DND-41 (cell line): ENCODE data around the gene ARRDC2.

Experiments used
- ATAC-seq: fragments of 200-7000 bp; cut with Tn5 transposase; 3 replicates; pipeline ENCODE4 v1.9.1; 2021; ENCODE audit warnings: low read depth; ENCODE audit not compliant: insufficient read depth
- DNase-seq: peaks from one replicate; pipeline ENCODE4 v3.0.0-alpha.2; 2020
- H2AFZ ChIP-seq: 2 replicates; pipeline ENCODE4 v1.6.0; 2012; ENCODE audit warnings: low read depth, low read length
- H3K27ac ChIP-seq: 2 replicates; pipeline ENCODE4 v1.5.1; 2012; ENCODE audit warnings: low read length, inconsistent platforms
- H3K27me3 ChIP-seq: fragments of 200-600 bp; sonication (generic); 2 replicates; pipeline ENCODE4 v1.6.0; 2012; ENCODE audit warnings: low read length, mild to moderate bottlenecking, inconsistent platforms; ENCODE audit not compliant: insufficient read depth, poor library complexity
- H3K36me3 ChIP-seq: 2 replicates; pipeline ENCODE4 v1.5.1; 2012; ENCODE audit warnings: low read length, inconsistent platforms; ENCODE audit not compliant: insufficient read depth
- H3K4me1 ChIP-seq: 2 replicates; pipeline ENCODE4 v1.5.1; 2012; ENCODE audit warnings: mild to moderate bottlenecking, low read length; ENCODE audit not compliant: insufficient read depth
- H3K4me2 ChIP-seq: 2 replicates; pipeline ENCODE4 v1.6.0; 2012; ENCODE audit warnings: mild to moderate bottlenecking, moderate library complexity, low read length, inconsistent platforms; ENCODE audit not compliant: insufficient read depth
- H3K4me3 ChIP-seq, 2 experiments: fragments of 200-600 bp in 1 of 2; shearing (Covaris generic) in 1 of 2; 2 replicates each; pipeline ENCODE4 v1.5.1; 2012 to 2016; ENCODE audit warnings: inconsistent platforms in 2 of 2, low read length in 2 of 2, mild to moderate bottlenecking in 2 of 2, low read depth in 1 of 2, moderate library complexity in 1 of 2
- H3K79me2 ChIP-seq: 2 replicates; pipeline ENCODE4 v1.6.0; 2012; ENCODE audit warnings: low read length, inconsistent platforms; ENCODE audit not compliant: insufficient read depth
- H3K9ac ChIP-seq: 2 replicates; pipeline ENCODE4 v1.6.0; 2012; ENCODE audit warnings: low read depth, mild to moderate bottlenecking, inconsistent platforms, low read length, moderate library complexity
- H3K9me3 ChIP-seq: 2 replicates; pipeline ENCODE4 v1.5.1; 2012; ENCODE audit warnings: low read length, moderate library complexity, mild to moderate bottlenecking, inconsistent platforms; ENCODE audit not compliant: insufficient read depth, severe bottlenecking
- H4K20me1 ChIP-seq: 2 replicates; pipeline ENCODE4 v1.6.0; 2012; ENCODE audit warnings: low read length; ENCODE audit not compliant: insufficient read depth
- CTCF ChIP-seq: IDR thresholded peaks from 2 replicates; pipeline ENCODE4 v1.5.1; 2012; ENCODE audit warnings: borderline replicate concordance, low read length, moderate library complexity, mild to moderate bottlenecking; ENCODE audit not compliant: poor library complexity, severe bottlenecking; ENCODE audit errors: extremely low read depth
- EZH2 ChIP-seq: IDR thresholded peaks from 3 replicates; pipeline ENCODE4 v1.6.1; 2012; ENCODE audit warnings: borderline replicate concordance, low read depth, mild to moderate bottlenecking, moderate library complexity, low read length, inconsistent platforms; ENCODE audit not compliant: severe bottlenecking

The ARRDC2 gene

GRCh38 chr19:17988161-17988560 is 19.8 kb upstream of the ARRDC2 start:
- no peaks in the 10 kb centered on the region for H3K79me2 ChIP-seq
- ATAC-seq (no peak), DNase-seq (no peak)
- H3K9me3 ChIP-seq, result no peaks in the 10 kb centered on the region
- no peaks in the 10 kb centered on the region for H4K20me1 ChIP-seq
- no peaks in the 10 kb centered on the region for H3K27me3 ChIP-seq
- H2AFZ ChIP-seq, result no peak overlapping the region
- H3K36me3 ChIP-seq, result no peaks in the 10 kb centered on the region
- no peak overlapping the region for H3K27ac ChIP-seq
- TF ChIP-seq CTCF, result no peak
- TF ChIP-seq EZH2, result no peak
- no peak overlapping the region for H3K4me2 ChIP-seq
- no peak overlapping the region for H3K4me3 ChIP-seq
- no peaks in the 10 kb centered on the region for H3K4me1 ChIP-seq
- no peak overlapping the region for H3K9ac ChIP-seq

- Histone ChIP-seq H3K27me3 (no peaks in the 10 kb centered on the region), H4K20me1 (no peaks in the 10 kb centered on the region), H3K9me3 (no peaks in the 10 kb centered on the region), H3K4me3 (no peak overlapping the region), H3K36me3 (no peaks in the 10 kb centered on the region), H3K27ac (no peak overlapping the region), H3K4me2 (no peak overlapping the region), H2AFZ (no peak overlapping the region), H3K4me1 (no peaks in the 10 kb centered on the region), H3K9ac (no peak overlapping the region), H3K79me2 (no peaks in the 10 kb centered on the region)
- DNase-seq (no peak), ATAC-seq (no peak)
- TF ChIP-seq EZH2, result no peak
- no peak for TF ChIP-seq CTCF
Measured at GRCh38 chr19:17989425-17990094, 18.4 kb upstream of the ARRDC2 start.

- Histone ChIP-seq H3K4me3 (no peak overlapping the region), H3K4me1 (peaks cover 5% of the 10 kb centered on the region; the same call in 1 of the 2 replicates), H3K79me2 (no peaks in the 10 kb centered on the region), H3K27ac (no peak overlapping the region), H3K36me3 (no peaks in the 10 kb centered on the region), H2AFZ (no peak overlapping the region), H3K27me3 (no peaks in the 10 kb centered on the region), H3K4me2 (no peak overlapping the region), H3K9ac (no peak overlapping the region), H4K20me1 (no peaks in the 10 kb centered on the region), H3K9me3 (no peaks in the 10 kb centered on the region)
- TF ChIP-seq EZH2, result no peak
- TF ChIP-seq CTCF, result no peak
- ATAC-seq (no peak), DNase-seq (no peak)
Measured at GRCh38 chr19:17993076-17993813, 14.7 kb upstream of the ARRDC2 start.
